GM04504 (cell line): ENCODE measurements around the gene ANKH.

Experiments used
- DNase-seq: peaks from one replicate; pipeline ENCODE4 v3.0.0-alpha.2; 2012; ENCODE audit warnings: low read depth

ANKH gene

GRCh38 chr5:14734396-14734795, 137.2 kb downstream of the ANKH start:
- no peak for DNase-seq

- DNase-seq, result no peak
These were observed 137.9 kb downstream of the ANKH start for GRCh38 chr5:14733661-14734060.

GRCh38 chr5:14732991-14733390, 138.6 kb downstream of the ANKH start:
- no peak for DNase-seq

DNA sequence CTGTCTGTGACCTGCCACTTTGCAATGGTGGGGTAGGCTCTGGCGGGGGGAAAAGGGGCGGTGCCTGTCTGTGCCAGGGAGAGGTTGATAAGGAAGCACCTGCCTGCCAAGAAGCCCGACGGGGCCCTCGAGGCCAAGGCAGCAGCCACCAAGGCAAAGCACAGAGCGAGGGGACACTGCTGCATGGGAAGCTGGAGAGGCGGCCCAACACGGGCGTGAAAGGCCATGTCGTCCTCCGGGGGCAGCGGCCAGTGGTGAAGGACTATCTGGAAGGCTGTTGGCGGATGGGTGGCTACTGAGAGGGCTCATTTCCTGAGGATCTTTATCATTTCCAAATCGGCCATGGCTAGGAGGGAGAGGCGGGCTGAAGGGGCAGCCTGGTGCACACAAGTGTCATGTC, 140.7 kb downstream of the ANKH start:
- no peak for DNase-seq

DNA sequence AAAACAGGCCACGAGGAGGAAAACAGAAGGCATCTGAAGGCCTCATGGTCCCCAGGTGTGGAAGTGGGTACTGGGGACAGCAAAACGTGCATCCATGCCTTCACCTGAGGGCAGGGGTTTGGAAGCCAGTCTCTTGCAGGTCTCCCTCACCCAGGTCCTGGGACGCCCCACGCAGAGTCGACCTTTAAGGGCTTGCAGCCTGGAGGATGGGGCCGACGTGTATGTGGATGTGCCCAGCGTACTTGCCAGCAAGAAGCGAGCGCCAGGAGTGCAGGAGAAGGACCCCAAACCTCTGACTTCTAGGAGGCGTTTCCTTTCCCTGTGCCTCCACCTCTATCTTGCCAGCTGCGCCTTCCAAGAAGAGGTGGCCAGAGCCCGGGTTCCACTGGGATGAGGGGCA, 141.1 kb downstream of the ANKH start:
- no peak for DNase-seq

DNA sequence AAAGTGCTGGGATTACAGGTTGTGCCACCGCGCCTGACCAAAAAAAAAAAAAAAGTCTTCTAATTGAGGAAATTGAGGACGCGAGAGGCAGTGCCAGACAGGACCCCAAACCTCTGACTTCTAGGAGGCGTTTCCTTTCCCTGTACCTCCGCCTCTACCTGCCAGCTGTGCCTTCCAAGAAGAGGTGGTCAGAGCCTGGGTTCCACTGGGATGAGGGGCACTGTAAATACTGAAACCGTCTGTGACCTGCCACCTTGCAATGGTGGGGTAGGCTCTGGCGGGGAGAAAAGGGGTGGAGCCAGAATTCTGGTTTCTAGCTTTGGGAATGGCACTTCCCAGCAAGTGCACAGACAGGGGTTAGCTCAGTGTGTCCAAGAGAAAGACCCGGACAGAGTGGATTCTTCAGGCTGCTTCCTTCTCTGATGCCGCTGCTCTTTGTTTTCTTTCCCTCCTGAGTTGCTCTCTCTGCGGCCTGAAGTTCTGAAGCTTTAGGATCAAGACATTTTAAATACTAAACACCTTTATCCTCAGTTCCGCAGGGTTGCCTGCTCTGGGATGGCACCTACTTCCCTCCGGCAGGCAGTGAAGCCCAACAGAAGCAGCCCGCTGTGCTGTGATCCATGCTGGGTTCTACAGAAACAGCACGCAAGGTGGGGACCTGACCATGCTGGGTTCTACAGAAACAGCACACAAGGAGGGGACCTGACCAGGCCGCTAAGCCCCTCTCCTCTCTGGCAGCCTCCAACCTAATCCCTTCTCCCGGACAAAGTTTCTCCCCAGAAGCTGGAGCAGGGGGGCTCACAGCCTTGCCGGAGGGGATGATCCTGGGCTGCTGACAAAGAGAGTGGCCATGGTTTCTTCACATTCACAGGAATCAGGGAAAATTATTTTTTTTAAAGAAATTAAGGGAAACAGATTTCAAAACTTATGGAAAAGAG, 141.9 kb downstream of the ANKH start:
- no peak for DNase-seq

DNA sequence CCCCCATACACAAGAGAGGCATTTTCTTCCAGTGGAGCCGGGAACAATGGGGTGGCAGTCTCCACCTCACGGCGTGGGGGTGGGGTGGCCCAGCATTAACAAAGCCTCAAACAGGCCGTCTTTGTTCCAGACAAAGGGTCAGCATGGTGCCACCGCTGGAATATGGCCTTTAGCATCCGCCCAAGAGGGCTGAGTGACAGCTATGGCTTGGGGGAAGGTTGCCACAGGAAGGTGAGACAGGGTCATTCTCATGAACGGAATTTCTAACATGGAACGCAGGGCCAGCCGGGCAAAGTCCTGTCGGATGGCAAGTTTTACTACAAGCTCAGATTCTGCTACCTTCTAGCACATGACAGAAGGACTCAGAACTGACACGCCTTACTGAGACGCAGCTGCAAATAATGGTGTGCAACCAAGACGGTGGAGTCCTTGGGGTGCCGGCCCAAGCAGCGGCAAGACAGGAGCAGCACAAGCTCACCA, 143.1 kb downstream of the ANKH start:
- no peak for DNase-seq

- no peak for DNase-seq
These were observed 143.6 kb downstream of the ANKH start for GRCh38 chr5:14727928-14728458.

DNA sequence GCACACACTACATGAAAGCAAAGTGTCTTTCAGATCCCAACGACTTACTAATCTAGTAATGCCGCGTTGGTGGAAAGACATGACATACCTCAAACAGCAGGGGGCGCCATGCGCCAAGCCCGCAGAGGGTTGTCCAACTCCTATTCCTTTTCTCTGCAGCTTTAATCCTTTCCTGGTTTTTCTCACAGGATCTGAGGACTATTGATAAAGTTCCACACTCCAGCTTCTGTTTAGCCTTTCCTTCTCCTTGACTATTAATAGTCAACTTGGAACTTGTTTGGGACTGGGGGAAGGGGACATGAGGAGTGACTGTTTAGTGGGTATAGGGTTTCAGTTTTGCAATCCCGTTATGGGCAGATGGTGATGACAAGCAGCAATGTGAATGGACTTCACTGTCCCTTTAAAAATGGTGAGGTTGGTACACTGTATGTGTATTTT, 144.1 kb downstream of the ANKH start:
- DNase-seq, result no peak

GRCh38 chr5:14726066-14726838, 145.3 kb downstream of the ANKH start:
- DNase-seq, result no peak

GRCh38 chr5:14724633-14725032, 146.9 kb downstream of the ANKH start:
- no peak for DNase-seq

- DNase-seq, result no peak
These were observed 147.9 kb downstream of the ANKH start for GRCh38 chr5:14723701-14724132.

- DNase-seq, result no peak
These were observed 148.7 kb downstream of the ANKH start for GRCh38 chr5:14722923-14723322.

DNA sequence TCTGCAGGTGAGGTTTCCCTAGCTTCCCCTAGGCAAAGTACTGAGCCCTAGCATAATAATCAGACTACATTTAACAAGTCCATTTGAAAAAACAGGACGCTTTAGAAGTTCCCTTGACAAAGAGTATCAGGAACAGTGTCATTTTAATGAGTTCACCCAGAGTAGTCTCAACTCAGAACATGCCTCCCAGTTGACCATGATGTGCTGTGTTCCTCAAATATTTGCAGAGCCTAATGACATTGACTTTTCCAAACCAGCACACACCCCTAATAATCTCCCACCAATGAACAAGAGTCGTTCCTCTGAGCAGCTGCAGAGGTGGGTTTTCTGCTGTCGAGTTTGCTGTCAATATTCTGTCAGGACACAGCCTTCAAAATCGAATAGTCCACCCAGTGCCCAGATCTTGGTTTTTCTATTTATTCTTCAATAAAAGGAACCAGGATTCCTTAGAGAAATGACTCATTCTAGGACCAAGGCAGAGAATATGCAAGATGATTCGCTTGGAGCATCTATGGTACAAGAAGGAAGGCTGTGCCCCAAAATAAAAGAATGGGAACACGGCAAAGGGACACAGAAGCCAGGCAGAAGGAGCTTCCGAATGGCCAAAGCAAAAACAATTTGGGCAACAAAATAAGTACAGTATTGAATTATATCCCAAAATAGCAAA, 149.5 kb downstream of the ANKH start:
- no peak for DNase-seq

GRCh38 chr5:14720236-14720923, 151.2 kb downstream of the ANKH start:
- no peak for DNase-seq

GRCh38 chr5:14718778-14719177, 152.8 kb downstream of the ANKH start:
- DNase-seq, result no peak

DNA sequence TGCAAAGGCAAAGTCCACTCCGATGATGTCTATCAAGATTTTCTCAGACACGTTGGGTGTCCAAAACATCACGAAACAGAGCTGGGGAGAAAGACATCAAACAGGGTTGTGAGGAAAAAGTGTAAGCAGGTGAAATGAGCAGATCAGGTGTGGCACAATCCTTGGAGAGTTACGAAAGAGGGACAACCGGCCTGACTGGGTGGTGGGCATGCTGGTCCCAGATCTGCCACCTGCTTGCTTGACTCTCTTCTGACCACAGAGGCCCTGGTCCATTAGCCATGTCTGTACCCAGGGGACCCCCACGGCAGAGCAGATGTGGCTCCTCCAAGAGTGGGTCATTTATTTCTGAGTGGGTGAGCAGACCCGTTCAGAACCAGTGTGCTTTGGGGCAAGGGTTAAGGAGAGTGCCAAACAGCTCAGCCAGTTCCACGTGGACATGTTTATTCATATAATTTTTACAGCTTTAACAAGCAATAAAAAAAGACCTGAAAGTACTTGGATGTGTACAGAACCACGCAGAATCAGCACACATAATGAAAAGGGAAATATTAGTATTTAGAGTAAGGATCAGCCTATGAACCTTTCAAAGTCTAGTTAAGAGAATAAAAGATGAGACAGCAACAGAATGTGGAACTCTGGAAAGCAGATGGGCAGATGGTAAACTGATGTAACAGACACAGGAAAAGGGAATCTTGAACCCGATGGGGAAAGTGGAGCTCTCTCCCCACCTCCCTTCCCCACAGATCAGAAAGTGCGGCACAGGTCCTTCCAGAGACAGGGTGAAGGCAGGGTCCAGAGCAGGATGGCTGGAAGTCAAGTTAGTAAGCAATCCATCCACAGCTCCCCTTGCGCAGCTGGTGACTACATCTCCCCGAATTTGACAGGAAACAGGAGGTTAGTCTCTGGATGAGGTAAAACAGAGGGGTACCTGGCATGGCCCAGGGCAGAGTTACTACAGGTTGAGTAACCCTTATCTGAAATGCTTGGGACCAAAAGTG, 154.5 kb downstream of the ANKH start:
- no peak for DNase-seq

GRCh38 chr5:14715481-14715880, 156.1 kb downstream of the ANKH start:
- DNase-seq, result no peak

DNA sequence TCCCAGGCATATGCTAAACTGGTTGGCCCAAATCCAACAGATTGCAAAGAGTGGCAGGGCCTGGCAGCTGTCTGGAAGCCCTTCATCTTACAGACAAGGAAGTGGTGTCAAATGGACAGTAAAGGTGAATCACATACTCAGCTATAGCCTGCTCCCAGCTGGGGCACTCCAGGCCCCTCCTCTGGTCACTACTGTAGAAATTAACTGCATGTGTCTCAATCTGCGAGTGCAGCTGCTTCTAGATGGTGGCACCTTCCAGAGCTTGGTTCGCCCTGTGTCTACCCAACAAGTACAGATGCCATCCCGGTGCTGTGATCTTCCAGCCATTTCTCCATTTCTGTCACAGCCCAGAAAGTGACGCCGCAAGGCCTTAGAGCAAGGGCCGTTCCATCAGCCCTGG, 156.9 kb downstream of the ANKH start:
- DNase-seq, result no peak
